22Rv1 (cell line): ENCODE data around the gene PDIA5.

ENCODE experiments used
- H3K27ac ChIP-seq: fragments of 450-650 bp; 2 replicates; pipeline ENCODE4 v1.5.1; 2017
- CTCF ChIP-seq: fragments of 450-650 bp; IDR thresholded peaks from 2 replicates; pipeline ENCODE4 v1.5.1; 2017; ENCODE audit warnings: mild to moderate bottlenecking
- ZFX ChIP-seq: fragments of 450-650 bp; IDR thresholded peaks from 2 replicates; pipeline ENCODE4 v1.6.1; 2017; ENCODE audit warnings: antibody characterized with exemption, borderline replicate concordance

Gene PDIA5

DNA sequence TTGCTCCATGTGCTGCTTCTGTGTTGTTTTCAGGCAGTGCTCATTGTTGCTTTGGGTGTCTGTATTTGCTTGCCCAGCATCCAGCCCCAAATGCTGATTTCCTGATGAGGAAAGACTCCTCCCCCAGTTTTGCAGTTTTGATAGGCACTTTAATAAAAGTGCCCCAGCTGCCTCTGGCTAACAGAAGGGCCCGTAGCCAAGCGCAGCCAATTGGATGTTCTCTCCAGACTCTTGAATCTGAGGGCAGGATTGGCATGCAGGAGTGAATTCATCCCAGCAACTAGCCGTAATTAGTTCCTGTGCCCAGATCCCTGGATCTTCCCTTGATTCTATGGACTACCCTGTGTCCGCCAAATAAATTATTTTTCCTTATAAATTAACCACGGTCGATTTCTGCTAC, 24.4 kb upstream of the PDIA5 start:
- H3K27ac ChIP-seq: no peak overlapping the region
- TF ChIP-seq CTCF: no peak
- TF ChIP-seq ZFX: no peak

DNA sequence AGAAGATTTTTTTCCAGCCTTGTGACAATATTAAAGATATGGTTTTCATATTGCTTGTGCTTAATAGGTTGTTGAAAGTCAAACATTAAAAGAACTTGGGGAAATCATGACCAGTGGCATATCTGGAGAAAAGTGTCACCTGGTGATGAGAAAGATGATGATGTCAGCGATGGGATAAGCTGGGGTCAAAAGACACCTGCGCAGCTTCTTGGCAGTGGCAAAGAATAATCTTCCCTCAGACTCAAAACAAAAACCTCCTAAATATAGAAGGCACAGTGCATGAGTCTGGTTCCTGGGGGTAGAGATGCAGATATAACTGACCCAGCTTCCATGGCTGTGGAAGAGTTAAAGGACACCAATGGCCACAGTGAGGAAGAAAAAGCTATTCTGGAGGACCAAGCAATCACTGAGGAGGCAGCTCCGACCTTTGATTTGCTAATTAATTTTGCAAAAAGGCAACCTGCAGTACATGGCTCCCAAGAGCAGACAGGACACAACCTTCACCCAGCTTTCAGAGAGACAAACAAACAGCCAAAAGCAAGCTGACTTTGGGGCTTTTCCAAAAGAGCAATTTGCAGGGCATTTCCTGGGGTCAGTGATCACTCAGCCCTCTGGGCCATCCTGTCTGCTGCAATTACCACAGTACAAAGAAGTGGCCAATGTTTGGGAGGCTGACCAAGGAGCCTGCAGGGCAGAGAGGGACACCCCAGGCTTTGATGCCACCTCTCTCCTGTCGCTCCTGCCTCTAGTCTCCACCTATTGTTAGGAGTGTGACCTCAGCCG, 21.7 kb upstream of the PDIA5 start:
- no peak overlapping the region for H3K27ac ChIP-seq
- no peak for TF ChIP-seq CTCF
- no peak for TF ChIP-seq ZFX

- TF ChIP-seq CTCF: no peak
- no peak for TF ChIP-seq ZFX
- no peak overlapping the region for H3K27ac ChIP-seq
Measured at GRCh38 chr3:123046262-123047061, 20.4 kb upstream of the PDIA5 start.

- H3K27ac ChIP-seq: no peak overlapping the region
- TF ChIP-seq ZFX: no peak
Measured at GRCh38 chr3:123047062-123047319, 19.8 kb upstream of the PDIA5 start.

DNA sequence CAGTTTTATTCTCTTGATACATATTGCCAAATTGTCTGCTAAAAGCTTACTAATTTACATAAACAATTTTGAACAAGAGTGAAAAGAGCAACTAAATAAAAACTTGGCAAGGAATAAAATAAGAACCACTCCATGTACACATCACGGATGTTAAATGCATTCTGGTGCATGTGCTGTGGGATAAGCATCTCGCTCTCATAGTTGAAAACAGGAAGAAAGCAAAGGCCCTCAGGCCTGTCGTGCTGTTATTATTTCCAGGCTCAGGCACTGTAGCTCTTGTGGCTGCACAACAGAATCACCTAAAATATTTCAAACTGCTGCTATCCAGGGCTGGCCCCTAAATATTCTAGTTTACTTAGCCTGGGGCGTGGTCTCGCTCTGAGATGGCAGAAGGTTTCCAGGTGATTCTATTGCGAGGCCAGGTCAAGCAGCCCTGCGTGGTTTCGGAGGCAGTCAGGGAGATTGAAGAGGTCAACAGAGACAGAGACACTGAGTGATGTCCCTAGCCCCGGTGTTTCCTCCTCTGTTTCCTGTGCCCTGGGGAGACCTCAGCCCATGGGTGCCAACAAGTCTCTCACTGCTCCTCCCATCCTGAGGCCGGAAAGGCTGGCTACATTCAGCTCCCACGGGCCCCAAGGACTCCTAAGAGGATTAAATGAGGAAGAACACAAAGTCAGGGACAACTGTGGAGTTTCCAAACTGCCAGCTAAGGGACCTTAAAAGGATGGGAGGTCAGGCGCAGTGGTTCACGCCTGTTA, 18.2 kb upstream of the PDIA5 start:
- H3K27ac ChIP-seq: no peak overlapping the region
- no peak for TF ChIP-seq CTCF
- TF ChIP-seq ZFX: no peak

DNA sequence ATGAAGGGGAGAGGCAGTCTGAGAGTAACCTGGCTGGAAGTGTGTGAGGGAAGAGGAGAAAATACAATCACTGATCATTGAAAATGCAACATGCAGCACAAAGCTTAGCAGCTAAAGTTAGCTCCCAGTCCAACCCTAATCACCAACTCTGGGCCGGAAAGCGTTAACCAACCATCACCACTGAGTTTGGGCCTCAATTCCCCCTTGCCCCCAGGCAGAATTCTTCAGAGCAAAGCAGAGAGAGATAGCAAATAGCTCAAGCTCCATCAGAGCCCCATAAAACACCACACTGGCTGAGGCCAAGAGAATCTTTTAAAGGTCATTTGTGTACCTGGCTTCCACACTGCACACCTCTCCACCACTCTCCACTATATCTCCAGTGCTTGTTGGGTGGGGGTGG, 16.2 kb upstream of the PDIA5 start:
- TF ChIP-seq CTCF: no peak
- TF ChIP-seq ZFX: no peak
- no peak overlapping the region for H3K27ac ChIP-seq

DNA sequence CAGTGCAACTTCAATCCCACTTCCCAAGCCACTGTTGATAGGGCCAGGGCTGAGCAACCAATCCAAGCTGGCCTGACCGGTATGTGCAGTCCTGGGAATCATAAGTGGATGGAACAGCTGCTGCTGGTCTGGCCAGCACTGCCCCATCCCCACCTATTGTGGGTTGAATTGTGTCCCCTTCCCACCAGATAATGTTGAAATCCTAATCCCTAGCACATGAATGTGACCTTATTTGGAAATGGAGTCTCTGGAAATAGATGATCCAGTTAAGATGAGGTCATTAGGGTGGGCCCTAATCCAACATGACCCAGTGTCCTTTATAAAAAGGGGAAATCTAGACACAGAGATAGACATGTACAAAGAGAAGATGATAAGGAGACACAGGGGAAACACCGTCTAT, 13.7 kb upstream of the PDIA5 start:
- H3K27ac ChIP-seq: no peak overlapping the region
- TF ChIP-seq CTCF: no peak
- TF ChIP-seq ZFX: no peak
